NK-92 treated with Interleukin-12 subunit alpha and Interleukin-12 subunit beta, amount 100 ng/mL, for 24 hours (cell line): ENCODE results near the gene PVRIG.
"Not testable (repeated sequence)": the region's sequence is repeated elsewhere in the genome, so short reads cannot be mapped to it uniquely, and the experiment has no call there.

Source experiments
- DNase-seq: peaks from one replicate; lab custom pipeline; 2025; lab: John Stamatoyannopoulos, UW

Gene PVRIG

DNA sequence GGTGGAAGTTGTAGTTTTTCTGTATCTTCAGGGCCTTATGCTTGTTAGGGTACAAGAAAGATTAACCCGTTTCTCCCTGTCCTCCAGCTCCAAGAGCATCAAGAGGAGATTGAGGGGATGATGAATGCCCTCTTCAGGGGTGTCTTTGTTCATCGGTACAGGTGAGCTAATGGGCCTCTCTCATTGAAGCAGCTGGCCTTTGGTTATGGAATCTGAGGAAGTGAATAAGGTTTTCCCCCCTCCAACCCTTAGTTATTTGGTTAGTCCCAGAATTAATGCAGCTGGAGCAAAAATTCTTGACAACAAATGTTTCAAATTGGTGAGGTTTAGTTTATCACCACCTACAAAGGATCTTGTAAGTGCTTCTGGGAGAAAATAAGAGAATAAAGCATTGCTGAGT is 24.5 kb upstream of the PVRIG start:
- DNase-seq: no peak

DNA sequence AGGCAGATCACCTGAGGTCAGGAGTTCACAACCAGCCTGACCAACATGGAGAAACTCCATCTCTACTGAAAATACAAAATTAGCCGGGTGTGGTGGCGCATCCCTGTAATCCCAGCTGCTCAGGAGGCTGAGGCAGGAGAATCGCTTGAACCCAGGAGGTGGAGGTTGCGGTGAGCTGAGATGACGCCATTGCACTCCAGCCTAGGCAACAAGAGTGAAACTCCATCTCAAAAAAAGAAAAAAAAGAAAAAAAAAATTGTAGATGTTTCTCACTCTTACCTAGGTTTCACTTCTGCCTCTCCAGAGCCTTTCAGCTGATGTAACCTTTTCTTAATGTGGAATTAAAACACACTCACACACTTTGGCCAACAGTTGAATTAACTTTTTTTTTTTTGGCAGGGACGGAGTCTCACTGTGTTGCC is 23.8 kb upstream of the PVRIG start:
- not testable (repeated sequence) for DNase-seq

DNA sequence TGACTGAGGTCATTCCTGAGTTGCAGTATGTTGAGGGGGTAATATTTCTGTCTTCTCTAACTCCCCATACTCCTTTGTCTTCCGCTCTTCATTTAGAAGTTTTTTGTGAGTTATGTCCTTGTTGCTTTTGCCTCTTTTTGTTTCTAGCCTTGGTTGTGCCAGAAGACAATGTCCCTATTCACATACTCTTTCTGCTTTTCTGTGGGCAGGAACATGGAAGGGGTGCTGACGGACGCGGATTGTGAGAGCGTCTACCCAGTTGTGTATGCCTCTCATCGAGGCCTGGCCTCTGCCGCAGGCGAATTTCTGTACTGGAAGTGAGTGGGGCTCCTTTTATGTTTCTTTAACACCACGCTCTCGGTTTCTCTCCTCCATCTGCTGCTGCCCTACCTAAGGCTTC is 21.5 kb upstream of the PVRIG start:
- DNase-seq: no peak

DNA sequence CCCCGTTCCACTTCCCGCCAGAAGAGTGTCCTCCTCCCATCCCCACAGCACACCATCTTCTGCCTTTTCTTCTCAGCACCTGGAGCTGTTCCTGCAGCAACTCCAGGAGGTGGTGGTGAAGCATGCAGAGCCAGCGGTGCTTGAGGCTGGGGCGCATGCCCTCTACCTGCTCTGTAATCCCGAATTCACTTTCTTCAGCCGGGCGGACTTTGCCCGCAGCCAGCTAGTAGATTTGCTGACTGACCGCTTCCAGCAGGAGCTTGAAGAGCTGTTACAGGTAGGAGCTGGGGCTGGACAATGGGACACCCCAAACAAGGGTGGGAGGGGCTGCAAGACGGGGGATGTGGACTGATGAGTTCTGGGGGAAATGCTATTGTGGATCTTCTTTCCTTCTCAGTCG is 19.1 kb upstream of the PVRIG start:
- DNase-seq: no peak

GRCh38 chr7:100204454-100204853 is 15.3 kb upstream of the PVRIG start:
- no peak for DNase-seq

GRCh38 chr7:100208911-100209408 is 10.8 kb upstream of the PVRIG start:
- DNase-seq: peak; percentile 54

DNA sequence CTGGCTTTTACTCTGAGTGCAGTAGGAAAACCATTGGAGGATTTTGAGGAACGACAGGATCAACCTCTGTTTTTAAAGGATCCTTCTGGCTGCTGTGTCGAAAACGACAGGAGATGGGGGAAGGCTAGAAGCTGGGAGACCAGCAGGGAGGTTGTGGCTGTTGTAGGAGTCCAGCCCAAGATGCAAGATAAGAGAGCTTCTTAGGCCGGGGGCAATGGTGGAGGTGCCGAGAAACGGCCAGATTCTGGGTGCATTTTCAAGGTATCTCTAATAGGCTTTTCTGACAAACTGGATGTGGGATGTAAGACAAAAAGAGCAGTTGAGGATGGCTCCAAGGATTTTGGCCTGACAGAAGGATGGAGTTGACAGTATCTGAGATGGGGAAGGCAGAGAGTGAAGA is 10.3 kb upstream of the PVRIG start:
- no peak for DNase-seq

DNA sequence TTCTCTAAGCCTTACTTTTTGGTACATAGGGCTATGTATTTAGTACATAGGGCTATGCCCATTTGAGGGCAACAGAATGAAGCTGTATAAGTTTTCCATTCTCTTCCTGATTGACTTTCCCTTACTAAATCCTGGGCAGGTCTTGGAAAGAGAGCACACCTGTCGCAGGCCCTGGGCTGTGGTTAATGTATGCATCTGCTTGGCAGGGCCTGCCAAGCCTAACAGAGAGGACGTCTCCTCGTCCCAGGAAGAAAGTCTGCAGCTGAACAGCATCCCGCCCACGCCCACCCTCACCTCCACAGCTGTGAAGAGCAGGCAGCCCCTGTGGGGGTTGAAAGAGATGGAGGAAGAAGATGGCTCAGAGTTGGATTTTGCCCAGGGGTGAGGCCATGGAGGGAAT is 8.9 kb upstream of the PVRIG start:
- no peak for DNase-seq

- DNase-seq: peak; percentile 31
Measured at GRCh38 chr7:100211342-100211780, 8.4 kb upstream of the PVRIG start.

DNA sequence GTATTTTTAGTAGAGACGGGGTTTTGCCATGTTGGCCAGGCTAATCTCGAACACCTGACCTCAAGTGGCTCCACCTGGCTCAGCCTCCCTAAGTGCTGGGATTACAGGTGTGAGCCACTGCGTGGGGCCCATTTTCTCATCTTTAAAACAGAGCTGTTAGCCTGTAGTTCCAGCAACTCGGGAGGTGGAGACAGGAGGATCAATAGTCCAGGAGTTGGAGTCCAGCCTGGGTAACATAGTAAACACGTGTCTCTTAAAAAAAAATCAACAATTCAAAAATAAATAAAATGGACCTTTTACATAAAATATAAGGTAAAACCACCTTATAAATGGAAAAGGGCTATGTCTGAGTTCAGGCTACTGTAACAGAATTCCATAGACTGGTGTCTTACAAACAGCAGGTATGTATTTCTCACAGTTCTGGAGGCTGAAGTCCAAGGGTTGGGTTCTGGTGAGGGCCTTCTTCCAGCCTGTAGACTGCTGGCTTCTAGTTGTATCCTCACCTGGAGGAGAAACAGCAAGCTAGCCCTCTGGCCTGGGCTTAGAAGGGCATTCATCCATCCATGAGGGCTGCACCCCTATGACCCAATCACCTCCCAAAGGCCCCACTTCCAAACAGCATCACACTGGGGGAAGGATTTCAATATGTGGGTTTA is 7.0 kb upstream of the PVRIG start:
- DNase-seq: no peak

- DNase-seq: no peak
Measured at GRCh38 chr7:100213672-100214071, 6.1 kb upstream of the PVRIG start.

GRCh38 chr7:100214356-100214755 is 5.4 kb upstream of the PVRIG start:
- not testable (repeated sequence) for DNase-seq

GRCh38 chr7:100215895-100216294 is 3.9 kb upstream of the PVRIG start:
- DNase-seq: no peak

DNA sequence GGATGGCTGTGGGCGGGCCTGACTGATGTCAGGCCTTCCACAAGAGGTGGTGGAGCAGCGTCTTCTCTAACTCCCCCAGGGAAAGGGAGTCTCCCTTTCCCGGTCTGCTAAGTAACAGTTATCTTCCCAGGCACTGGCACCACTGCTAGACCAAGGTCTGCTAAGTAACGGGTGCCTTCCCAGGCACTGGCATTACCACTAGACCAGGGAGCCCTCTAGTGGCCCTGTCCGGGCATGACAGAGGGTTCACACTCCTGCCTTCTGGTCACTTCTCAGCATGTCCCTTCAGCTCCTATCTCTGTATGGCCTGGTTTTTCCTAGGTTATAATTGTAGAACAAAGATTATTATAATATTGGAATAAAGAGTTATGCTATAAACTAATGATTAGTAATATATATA is 1.8 kb upstream of the PVRIG start:
- DNase-seq: peak; percentile 79

- no peak for DNase-seq
Measured at GRCh38 chr7:100219271-100219737, 445 bp upstream of the PVRIG start.

DNA sequence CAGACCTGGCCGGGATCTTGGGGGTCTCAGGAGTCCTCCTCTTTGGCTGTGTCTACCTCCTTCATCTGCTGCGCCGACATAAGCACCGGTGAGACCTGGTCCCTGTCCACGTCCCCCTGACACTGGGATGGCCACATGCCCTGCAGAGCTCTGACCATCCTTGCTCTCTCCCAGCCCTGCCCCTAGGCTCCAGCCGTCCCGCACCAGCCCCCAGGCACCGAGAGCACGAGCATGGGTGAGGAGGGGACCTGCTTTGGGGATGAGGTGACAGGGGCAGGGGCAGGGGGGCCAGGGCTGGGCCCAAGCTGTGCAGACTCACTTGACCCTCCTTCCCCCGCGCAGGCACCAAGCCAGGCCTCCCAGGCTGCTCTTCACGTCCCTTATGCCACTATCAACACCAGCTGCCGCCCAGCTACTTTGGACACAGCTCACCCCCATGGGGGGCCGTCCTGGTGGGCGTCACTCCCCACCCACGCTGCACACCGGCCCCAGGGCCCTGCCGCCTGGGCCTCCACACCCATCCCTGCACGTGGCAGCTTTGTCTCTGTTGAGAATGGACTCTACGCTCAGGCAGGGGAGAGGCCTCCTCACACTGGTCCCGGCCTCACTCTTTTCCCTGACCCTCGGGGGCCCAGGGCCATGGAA is 959 bp downstream of the PVRIG start:
- DNase-seq: no peak

DNA sequence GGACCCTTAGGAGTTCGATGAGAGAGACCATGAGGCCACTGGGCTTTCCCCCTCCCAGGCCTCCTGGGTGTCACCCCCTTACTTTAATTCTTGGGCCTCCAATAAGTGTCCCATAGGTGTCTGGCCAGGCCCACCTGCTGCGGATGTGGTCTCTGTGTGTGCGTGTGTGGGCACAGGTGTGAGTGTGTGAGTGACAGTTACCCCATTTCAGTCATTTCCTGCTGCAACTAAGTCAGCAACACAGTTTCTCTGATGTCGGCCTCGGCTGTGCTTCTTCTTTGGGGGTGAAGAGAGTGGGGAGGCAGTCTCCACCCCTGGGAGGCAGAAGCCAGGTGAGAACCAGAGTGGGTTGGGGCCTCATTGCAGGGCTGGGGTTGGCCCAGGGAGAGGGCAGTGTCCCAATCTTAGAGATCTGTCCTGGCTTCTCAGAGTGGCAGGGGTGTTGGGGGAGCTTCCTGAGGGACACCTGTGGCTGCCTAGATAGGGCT is 1.5 kb downstream of the PVRIG start:
- peak; percentile 79 for DNase-seq

GRCh38 chr7:100221767-100222444 is 2.2 kb downstream of the PVRIG start:
- DNase-seq: no peak

- no peak for DNase-seq
Measured at GRCh38 chr7:100222445-100223132, 2.8 kb downstream of the PVRIG start.

- DNase-seq: not testable (repeated sequence)
Measured at GRCh38 chr7:100223376-100223927, 3.7 kb downstream of the PVRIG start.

DNA sequence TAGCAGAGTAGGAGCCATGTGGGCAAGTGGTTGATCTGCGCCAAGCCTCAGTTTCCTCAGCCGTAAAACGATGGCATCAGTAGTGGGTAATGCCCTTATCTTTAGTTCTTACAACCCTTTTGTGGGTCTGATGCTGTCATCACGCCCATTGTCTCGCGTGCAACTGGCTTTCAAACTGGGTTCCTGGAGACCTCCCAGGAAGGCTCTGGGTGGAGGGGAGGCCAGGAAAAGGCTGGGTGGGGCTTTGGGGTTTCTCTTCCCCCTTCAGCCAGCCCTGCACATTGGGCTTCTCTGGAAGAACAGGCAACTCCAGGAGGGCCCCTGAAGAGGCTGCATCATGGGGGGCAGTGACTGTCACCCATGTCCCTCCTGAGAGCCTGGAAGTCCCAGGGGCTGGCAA is 5.1 kb downstream of the PVRIG start:
- DNase-seq: not testable (repeated sequence)
